ENCODE results near the gene BDH1.

- TF ChIP-seq CTCF (IDR thresholded peaks at IDR 0.05; ENCODE audit: insufficient read depth, low read depth, low read length) (no peak), EZH2 (IDR thresholded peaks at IDR 0.05; ENCODE audit: insufficient read depth, low read length) (no peak)
Measured at GRCh38 chr3:197532388-197532787, 23.4 kb downstream of the BDH1 start.

All from astrocyte (in vitro differentiated cells and primary cell).